Fibroblast of the aortic adventitia (primary cell): ENCODE measurements around the gene CFAP53. TPM values are rescaled to one million over a fixed set of nuclear protein-coding genes. Genes with fewer than 3 reads are reported as not detected.
"Not testable (repeated sequence)": the region's sequence is repeated elsewhere in the genome, so short reads cannot be mapped to it uniquely, and the experiment has no call there.

Source experiments
- DNase-seq: peaks from one replicate; pipeline ENCODE4 v3.0.0-alpha.2; 2010; ENCODE audit warnings: low read depth
- H3K4me3 ChIP-seq: 2 replicates; pipeline ENCODE4 v1.5.1; 2011; ENCODE audit warnings: low read depth, mild to moderate bottlenecking, control low read depth, low read length, moderate library complexity
- total RNA-seq: library from RNA; depleted of rRNA; stranded (reverse); fragments of >200 nt; gene quantifications from 2 replicates; pipeline ENCODE4 v1.2.3, GENCODE V29; 2012; ENCODE audit warnings: low replicate concordance
- TF ChIP-seq, protein P1 (sequence below): IDR thresholded peaks from 2 replicates; pipeline ENCODE4 v1.5.1; 2011; ENCODE audit warnings: mild to moderate bottlenecking, low read length, control low read depth, inconsistent platforms; ENCODE audit not compliant: insufficient read depth

CFAP53 gene
- total RNA-seq, 1 donor, result 0.27 TPM

DNA sequence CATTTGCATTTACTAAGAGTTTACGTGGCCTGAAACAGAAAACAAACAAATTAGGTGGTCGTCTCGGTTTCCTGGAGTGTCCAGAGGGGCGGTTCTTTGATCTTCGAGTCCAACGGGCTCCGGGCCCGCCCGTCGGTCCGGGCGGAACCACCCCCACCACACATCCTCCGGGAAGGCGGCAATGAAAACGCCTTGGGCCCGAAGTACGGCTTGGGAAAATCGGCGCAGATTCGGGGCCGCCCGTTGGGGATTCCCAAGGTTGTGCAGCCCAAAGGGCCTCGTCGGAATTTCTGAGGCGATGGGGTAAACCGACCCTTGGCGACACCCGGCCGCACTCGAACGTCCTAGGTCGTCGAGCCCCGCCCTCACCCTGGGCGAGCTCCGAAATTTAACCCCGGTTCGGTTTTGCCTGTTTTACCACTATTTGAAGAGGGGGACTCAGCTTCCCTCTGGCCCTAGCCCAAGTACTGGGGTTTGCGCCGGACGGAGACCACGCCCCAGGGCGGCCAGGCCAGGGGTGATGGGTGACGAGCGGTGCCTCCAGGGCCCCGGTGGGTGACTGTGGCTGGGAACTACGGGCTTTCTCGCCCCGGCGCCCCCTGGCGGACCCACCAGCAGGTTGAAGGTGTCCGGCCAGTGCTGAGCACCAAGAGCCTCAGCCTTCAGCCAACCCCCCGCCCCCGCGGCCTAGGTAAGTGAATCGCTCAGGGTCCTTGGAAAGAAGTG, 1.9 kb upstream of the CFAP53 start:
- peak; percentile 48 for DNase-seq
- peak overlapping the region; percentile 58 for H3K4me3 ChIP-seq

DNA sequence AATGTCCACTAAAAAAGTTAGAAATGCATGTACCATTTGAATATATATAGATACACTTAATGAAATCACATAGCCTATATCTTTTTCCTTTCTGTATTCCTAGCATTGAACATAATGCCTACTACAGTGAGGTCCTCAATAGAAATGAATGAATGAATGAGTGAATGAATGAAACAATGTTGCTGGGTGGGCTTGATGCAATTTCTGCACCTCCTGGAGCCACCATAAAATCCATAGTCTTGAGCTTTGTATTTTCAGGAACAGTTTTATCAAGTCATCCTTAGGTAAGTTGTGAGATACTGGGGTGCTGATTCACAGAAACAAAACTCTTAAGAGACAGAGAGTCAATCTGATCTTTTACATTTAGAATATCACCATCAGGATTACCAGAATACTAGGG, 3.3 kb downstream of the CFAP53 start:
- H3K4me3 ChIP-seq, result no peak overlapping the region
- no peak for DNase-seq
- TF ChIP-seq, protein P1, sequence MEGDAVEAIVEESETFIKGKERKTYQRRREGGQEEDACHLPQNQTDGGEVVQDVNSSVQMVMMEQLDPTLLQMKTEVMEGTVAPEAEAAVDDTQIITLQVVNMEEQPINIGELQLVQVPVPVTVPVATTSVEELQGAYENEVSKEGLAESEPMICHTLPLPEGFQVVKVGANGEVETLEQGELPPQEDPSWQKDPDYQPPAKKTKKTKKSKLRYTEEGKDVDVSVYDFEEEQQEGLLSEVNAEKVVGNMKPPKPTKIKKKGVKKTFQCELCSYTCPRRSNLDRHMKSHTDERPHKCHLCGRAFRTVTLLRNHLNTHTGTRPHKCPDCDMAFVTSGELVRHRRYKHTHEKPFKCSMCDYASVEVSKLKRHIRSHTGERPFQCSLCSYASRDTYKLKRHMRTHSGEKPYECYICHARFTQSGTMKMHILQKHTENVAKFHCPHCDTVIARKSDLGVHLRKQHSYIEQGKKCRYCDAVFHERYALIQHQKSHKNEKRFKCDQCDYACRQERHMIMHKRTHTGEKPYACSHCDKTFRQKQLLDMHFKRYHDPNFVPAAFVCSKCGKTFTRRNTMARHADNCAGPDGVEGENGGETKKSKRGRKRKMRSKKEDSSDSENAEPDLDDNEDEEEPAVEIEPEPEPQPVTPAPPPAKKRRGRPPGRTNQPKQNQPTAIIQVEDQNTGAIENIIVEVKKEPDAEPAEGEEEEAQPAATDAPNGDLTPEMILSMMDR, result no peak

More for the DNA sequence above, 1.9 kb upstream of the CFAP53 start:
- TF ChIP-seq, protein P1, result peak; percentile 68

DNA sequence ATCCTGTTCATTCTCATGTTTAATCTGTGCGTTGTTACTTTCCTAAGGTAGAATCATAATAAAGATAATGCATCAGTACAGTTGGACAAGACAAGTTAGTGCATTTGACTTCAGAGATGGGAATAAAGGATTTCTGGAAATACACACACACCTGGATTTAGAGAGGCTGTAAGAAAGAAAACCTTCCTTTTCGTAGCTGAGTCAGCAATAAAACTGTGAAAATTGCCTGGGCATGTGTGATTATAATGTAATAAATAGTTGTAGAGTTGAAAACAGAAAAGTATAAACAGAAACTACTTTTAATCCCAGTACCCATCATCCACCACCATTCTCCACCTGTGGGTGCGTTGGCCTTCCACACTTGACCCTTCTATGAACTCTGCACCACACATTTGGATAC, 15.4 kb downstream of the CFAP53 start:
- TF ChIP-seq, protein P1, result no peak
- no peak overlapping the region for H3K4me3 ChIP-seq
- no peak for DNase-seq

- no peak for DNase-seq
- no peak overlapping the region for H3K4me3 ChIP-seq
- TF ChIP-seq, protein P1, result no peak
Measured at GRCh38 chr18:50249576-50249975, 16.7 kb downstream of the CFAP53 start.

- DNase-seq, result no peak
- no peak overlapping the region for H3K4me3 ChIP-seq
- TF ChIP-seq, protein P1, result no peak
Measured at GRCh38 chr18:50247561-50247960, 18.7 kb downstream of the CFAP53 start.

DNA sequence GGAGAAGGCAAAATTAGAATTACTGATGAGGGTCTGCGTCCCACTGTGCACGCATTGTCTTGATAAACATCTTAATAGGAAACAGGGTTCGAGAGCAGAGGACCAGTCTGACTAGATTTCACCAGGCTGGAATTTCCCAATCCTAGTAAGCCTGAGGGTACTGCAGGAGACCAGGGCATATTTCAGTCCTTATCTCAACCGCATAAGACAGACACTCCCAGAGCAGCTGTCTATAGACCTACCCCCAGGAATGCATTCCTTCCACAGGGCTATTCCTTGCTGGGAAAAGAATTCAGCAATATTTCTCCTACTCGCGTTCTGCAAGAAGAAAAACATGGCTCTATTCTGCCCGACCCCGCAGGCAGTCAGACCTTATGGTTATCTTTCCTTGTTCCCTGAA, 24.5 kb downstream of the CFAP53 start:
- DNase-seq, H3K4me3 ChIP-seq: not testable (repeated sequence)

DNA sequence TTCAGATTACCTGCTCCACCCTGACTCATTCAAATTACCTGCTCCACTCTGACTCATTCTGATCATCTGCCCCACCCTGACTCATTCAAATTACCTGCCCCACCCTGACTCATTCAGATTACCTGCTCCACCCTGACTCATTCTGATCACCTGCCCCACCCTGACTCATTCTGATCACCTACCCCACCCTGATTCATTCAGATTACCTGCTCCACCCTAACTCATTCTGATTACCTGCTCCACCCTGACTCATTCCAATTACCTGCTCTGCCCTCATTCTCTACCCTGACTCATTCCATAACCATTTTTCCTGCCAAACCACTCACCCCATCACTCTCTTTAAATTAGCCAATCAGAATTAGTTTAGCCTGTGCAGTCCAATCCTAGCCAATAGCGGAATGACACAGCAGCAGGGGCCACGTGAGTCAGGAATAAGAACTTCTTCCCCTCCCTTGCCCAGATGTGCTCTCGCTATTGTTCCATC, 26.2 kb downstream of the CFAP53 start:
- H3K4me3 ChIP-seq, result no peak overlapping the region
- TF ChIP-seq, protein P1, result no peak
- no peak for DNase-seq
